Measurements from ENCODE around the gene CWC27.

GRCh38 chr5:64947801-64948200 lies 179.1 kb downstream of the CWC27 start:
- TF ChIP-seq, protein P1, sequence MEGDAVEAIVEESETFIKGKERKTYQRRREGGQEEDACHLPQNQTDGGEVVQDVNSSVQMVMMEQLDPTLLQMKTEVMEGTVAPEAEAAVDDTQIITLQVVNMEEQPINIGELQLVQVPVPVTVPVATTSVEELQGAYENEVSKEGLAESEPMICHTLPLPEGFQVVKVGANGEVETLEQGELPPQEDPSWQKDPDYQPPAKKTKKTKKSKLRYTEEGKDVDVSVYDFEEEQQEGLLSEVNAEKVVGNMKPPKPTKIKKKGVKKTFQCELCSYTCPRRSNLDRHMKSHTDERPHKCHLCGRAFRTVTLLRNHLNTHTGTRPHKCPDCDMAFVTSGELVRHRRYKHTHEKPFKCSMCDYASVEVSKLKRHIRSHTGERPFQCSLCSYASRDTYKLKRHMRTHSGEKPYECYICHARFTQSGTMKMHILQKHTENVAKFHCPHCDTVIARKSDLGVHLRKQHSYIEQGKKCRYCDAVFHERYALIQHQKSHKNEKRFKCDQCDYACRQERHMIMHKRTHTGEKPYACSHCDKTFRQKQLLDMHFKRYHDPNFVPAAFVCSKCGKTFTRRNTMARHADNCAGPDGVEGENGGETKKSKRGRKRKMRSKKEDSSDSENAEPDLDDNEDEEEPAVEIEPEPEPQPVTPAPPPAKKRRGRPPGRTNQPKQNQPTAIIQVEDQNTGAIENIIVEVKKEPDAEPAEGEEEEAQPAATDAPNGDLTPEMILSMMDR (IDR thresholded peaks at IDR 0.05; ENCODE audit: borderline replicate concordance, extremely low read depth, low read length, poor library complexity, severe bottlenecking) = no peak
- no peak for TF ChIP-seq EZH2 (IDR thresholded peaks at IDR 0.05; ENCODE audit: borderline replicate concordance, low read depth, low read length, severe bottlenecking)

Data from DND-41 (cell line).